ENCODE data around the gene BNC2. TPM values are rescaled to one million over a fixed set of nuclear protein-coding genes. Genes with fewer than 3 reads are reported as not detected.

BNC2 gene
- total RNA-seq, 1 experiment from 2014 or later, result 43.6 TPM

GRCh38 chr9:16846986-16847385 lies 23.5 kb downstream of the BNC2 start:
- Histone ChIP-seq H3K9me3 (ENCODE audit: control insufficient read depth, low read depth, low read length) (no peaks in the 10 kb centered on the region), H3K23ac (ENCODE audit: insufficient read length, low read depth, low read length) (no peak overlapping the region), H3K4ac (ENCODE audit: low read depth, low read length) (no peak overlapping the region), H3K9ac (ENCODE audit: extremely low read depth, insufficient read length, low read length) (no peak overlapping the region), H3K18ac (ENCODE audit: insufficient read length, low read depth, low read length) (no peak overlapping the region), H2AFZ (ENCODE audit: low read length) (no peak overlapping the region), H4K20me1 (ENCODE audit: control insufficient read depth, insufficient read depth, insufficient read length) (no peaks in the 10 kb centered on the region), H3K27me3 (ENCODE audit: insufficient read depth, low read length) (no peaks in the 10 kb centered on the region), H2BK20ac (ENCODE audit: low read depth, low read length, poor library complexity, severe bottlenecking) (no peak overlapping the region), H3K79me2 (ENCODE audit: insufficient read depth, low read length) (peaks cover 2% of the 10 kb centered on the region; the same call in 1 of the 2 replicates), H4K91ac (ENCODE audit: insufficient read length, low read depth, low read length) (no peak overlapping the region), H4K5ac (ENCODE audit: insufficient read length, low read depth, low read length) (no peak overlapping the region), H3K56ac (ENCODE audit: insufficient read length, low read depth, low read length) (no peak overlapping the region), H3K4me1 (ENCODE audit: insufficient read depth, low read length) (no peaks in the 10 kb centered on the region), H3K79me1 (ENCODE audit: insufficient read depth, low read depth, low read length, poor library complexity, severe bottlenecking) (peaks cover 7% of the 10 kb centered on the region), H4K8ac (replicated peaks; ENCODE audit: insufficient read length, low read depth, low read length) (no peak overlapping the region), H3K4me2 (ENCODE audit: insufficient read depth, insufficient read length, low read length) (no peak overlapping the region), H2BK12ac (ENCODE audit: insufficient read length, low read depth, low read length) (no peak overlapping the region), H2AK5ac (ENCODE audit: insufficient read length, low read length) (no peak overlapping the region), H3K23me2 (ENCODE audit: insufficient read length, low read depth, low read length, poor library complexity, severe bottlenecking) (no peaks in the 10 kb centered on the region), H2BK15ac (ENCODE audit: low read depth, low read length) (no peak overlapping the region), H2BK5ac (ENCODE audit: insufficient read length, low read length) (no peak overlapping the region), H2BK120ac (ENCODE audit: low read depth, low read length, poor library complexity, severe bottlenecking) (no peak overlapping the region), H3T11ph (ENCODE audit: low read length) (no peak overlapping the region), H3K14ac (ENCODE audit: insufficient read depth, low read length) (no peak overlapping the region), H3K27ac (ENCODE audit: insufficient read length, low read depth, low read length) (no peak overlapping the region)
- Mint-ChIP-seq H3K36me3 (ENCODE audit: insufficient read depth in 1 of 3, low read depth in 3 of 3) (peaks cover 0 to 15% (median 2%) of the 10 kb centered on the region in 3 experiments; a peak in 3 of 7 replicates), H3K27me3 (ENCODE audit: low read depth) (no peaks in the 10 kb centered on the region), H3K27ac (no peak overlapping the region), H3K4me3 (no peak overlapping the region), H3K4me1 (peaks cover 15 to 16% of the 10 kb centered on the region in 2 experiments), H3K9me3 (no peaks in the 10 kb centered on the region)
- WGBS (ENCODE audit: extremely low coverage, insufficient read length, low lambda C conversion rate), result no CpG with 5 or more reads among the region's 3 CpGs
- no peak for DNase-seq
- no peak for TF ChIP-seq CTCF (conservative IDR thresholded peaks at IDR 0.05)

All from H9 (cell line).